NCI-H2196 (cell line): ENCODE data around the gene ARHGAP25.

Source experiments
- DNase-seq: peaks from one replicate; lab custom pipeline; 2025; ENCODE audit not compliant: unreplicated experiment; lab: John Stamatoyannopoulos, UW

The ARHGAP25 gene

GRCh38 chr2:68766376-68766845, 31.8 kb downstream of the ARHGAP25 start:
- DNase-seq, result no peak

GRCh38 chr2:68767031-68767961, 32.7 kb downstream of the ARHGAP25 start:
- DNase-seq, result no peak

GRCh38 chr2:68767996-68768395, 33.4 kb downstream of the ARHGAP25 start:
- no peak for DNase-seq

- no peak for DNase-seq
Observed at GRCh38 chr2:68768461-68768860, 33.9 kb downstream of the ARHGAP25 start.

GRCh38 chr2:68768951-68769350, 34.3 kb downstream of the ARHGAP25 start:
- no peak for DNase-seq

- no peak for DNase-seq
Observed at GRCh38 chr2:68769586-68770270, 35.1 kb downstream of the ARHGAP25 start.

GRCh38 chr2:68770271-68771111, 35.9 kb downstream of the ARHGAP25 start:
- DNase-seq, result no peak

GRCh38 chr2:68771211-68771751, 36.7 kb downstream of the ARHGAP25 start:
- no peak for DNase-seq

- DNase-seq, result no peak
Observed at GRCh38 chr2:68772109-68772508, 37.5 kb downstream of the ARHGAP25 start.

GRCh38 chr2:68774569-68775271, 40.1 kb downstream of the ARHGAP25 start:
- no peak for DNase-seq

- no peak for DNase-seq
Observed at GRCh38 chr2:68775272-68775842, 40.7 kb downstream of the ARHGAP25 start.

- DNase-seq, result no peak
Observed at GRCh38 chr2:68776124-68776523, 41.5 kb downstream of the ARHGAP25 start.

GRCh38 chr2:68779595-68779994, 45.0 kb downstream of the ARHGAP25 start:
- DNase-seq, result no peak

- no peak for DNase-seq
Observed at GRCh38 chr2:68784188-68784587, 49.6 kb downstream of the ARHGAP25 start.

- DNase-seq, result no peak
Observed at GRCh38 chr2:68784915-68785314, 50.3 kb downstream of the ARHGAP25 start.

GRCh38 chr2:68787356-68787755, 52.7 kb downstream of the ARHGAP25 start:
- no peak for DNase-seq

- no peak for DNase-seq
Observed at GRCh38 chr2:68789603-68790002, 55.0 kb downstream of the ARHGAP25 start.

- no peak for DNase-seq
Observed at GRCh38 chr2:68790600-68790999, 56.0 kb downstream of the ARHGAP25 start.

GRCh38 chr2:68791914-68792313, 57.3 kb downstream of the ARHGAP25 start:
- no peak for DNase-seq

- DNase-seq, result no peak
Observed at GRCh38 chr2:68792751-68793150, 58.1 kb downstream of the ARHGAP25 start.
